SK-N-SH treated with all-trans-retinoic acid at 6 μM for 48 hours (cell line): ENCODE results near the gene SNRNP48.

Experiments used
- ATAC-seq: fragments of 200-7000 bp; cut with Tn5 transposase; 3 replicates; pipeline ENCODE4 v1.9.1; 2020; ENCODE audit warnings: mild to moderate bottlenecking, moderate library complexity
- ARNTL ChIP-seq: fragments of 450-650 bp; formaldehyde crosslinking; IDR thresholded peaks from 2 replicates; pipeline ENCODE4 v1.5.0; 2020; ENCODE audit warnings: low read depth, mild to moderate bottlenecking, moderate library complexity, borderline replicate concordance
- BACH2 ChIP-seq: fragments of 250-450 bp; sonication (Bioruptor Pico); IDR thresholded peaks from 2 replicates; pipeline ENCODE4 v1.9.0; 2021; ENCODE audit warnings: mild to moderate bottlenecking, borderline replicate concordance
- CREB5 ChIP-seq: fragments of 250-450 bp; sonication (Bioruptor Pico); IDR thresholded peaks from 2 replicates; pipeline ENCODE4 v1.5.1; 2020; ENCODE audit warnings: low read depth, mild to moderate bottlenecking, moderate library complexity
- ESRRG ChIP-seq: fragments of 250-450 bp; sonication (Bioruptor Pico); IDR thresholded peaks from 2 replicates; pipeline ENCODE4 v1.6.1; 2021; ENCODE audit warnings: mild to moderate bottlenecking
- GLIS3 ChIP-seq: fragments of 250-450 bp; sonication (Bioruptor Pico); IDR thresholded peaks from 2 replicates; pipeline ENCODE4 v1.5.0; 2020; ENCODE audit warnings: mild to moderate bottlenecking, moderate library complexity
- ISL1 ChIP-seq: fragments of 250-450 bp; sonication (Bioruptor Pico); IDR thresholded peaks from 2 replicates; pipeline ENCODE4 v2.1.2; 2022; ENCODE audit warnings: mild to moderate bottlenecking, moderate library complexity
- OSR1 ChIP-seq: fragments of 250-450 bp; sonication (Bioruptor Pico); IDR thresholded peaks from 2 replicates; pipeline ENCODE4 v1.8.0; 2022; ENCODE audit warnings: moderate library complexity, mild to moderate bottlenecking, inconsistent platforms
- PATZ1 ChIP-seq: fragments of 250-450 bp; sonication (Bioruptor Pico); IDR thresholded peaks from 2 replicates; pipeline ENCODE4 v1.8.0; 2020; ENCODE audit warnings: mild to moderate bottlenecking, moderate library complexity, borderline replicate concordance
- POU6F1 ChIP-seq: fragments of 250-450 bp; sonication (Bioruptor Pico); IDR thresholded peaks from 2 replicates; pipeline ENCODE4 v1.8.0; 2021; ENCODE audit warnings: low read depth, mild to moderate bottlenecking, moderate library complexity, borderline replicate concordance
- PPARA ChIP-seq: fragments of 250-450 bp; sonication (Bioruptor Pico); IDR thresholded peaks from 2 replicates; pipeline ENCODE4 v1.5.0; 2020; ENCODE audit warnings: mild to moderate bottlenecking, borderline replicate concordance
- RARB ChIP-seq: fragments of 250-450 bp; sonication (Bioruptor Pico); IDR thresholded peaks from 2 replicates; pipeline ENCODE4 v1.8.0; 2021; ENCODE audit warnings: mild to moderate bottlenecking, moderate library complexity
- SNAI2 ChIP-seq: fragments of 250-450 bp; sonication (Bioruptor Pico); IDR thresholded peaks from 2 replicates; pipeline ENCODE4 v1.5.0; 2020; ENCODE audit warnings: mild to moderate bottlenecking, moderate library complexity
- TCF4 ChIP-seq: fragments of 250-450 bp; sonication (Bioruptor Pico); IDR thresholded peaks from 2 replicates; pipeline ENCODE4 v1.8.0; 2021; ENCODE audit warnings: mild to moderate bottlenecking, moderate library complexity, borderline replicate concordance
- TOX ChIP-seq: fragments of 250-450 bp; sonication (Bioruptor Pico); IDR thresholded peaks from 2 replicates; pipeline ENCODE4 v1.8.0; 2021; ENCODE audit warnings: mild to moderate bottlenecking, moderate library complexity, borderline replicate concordance
- TSHZ2 ChIP-seq: fragments of 250-450 bp; sonication (Bioruptor Pico); IDR thresholded peaks from 2 replicates; pipeline ENCODE4 v1.5.0; 2020; ENCODE audit warnings: mild to moderate bottlenecking, moderate library complexity
- ZC3H10 ChIP-seq: fragments of 250-450 bp; sonication (Bioruptor Pico); IDR thresholded peaks from 2 replicates; pipeline ENCODE4 v1.5.1; 2021; ENCODE audit warnings: mild to moderate bottlenecking, moderate library complexity
- ZFP3 ChIP-seq: fragments of 250-450 bp; sonication (Bioruptor Pico); IDR thresholded peaks from 2 replicates; pipeline ENCODE4 v1.5.0; 2020; ENCODE audit warnings: mild to moderate bottlenecking, moderate library complexity
- ZFP30 ChIP-seq: fragments of 450-650 bp; formaldehyde crosslinking; IDR thresholded peaks from 2 replicates; pipeline ENCODE4 v1.5.0; 2022; ENCODE audit warnings: mild to moderate bottlenecking, moderate library complexity
- ZNF565 ChIP-seq: fragments of 450-650 bp; formaldehyde crosslinking; conservative IDR thresholded peaks from 2 replicates; pipeline ENCODE4 v1.5.0; 2020; ENCODE audit warnings: low read depth, mild to moderate bottlenecking, moderate library complexity
- ZNF70 ChIP-seq: fragments of 450-650 bp; formaldehyde crosslinking; IDR thresholded peaks from 2 replicates; pipeline ENCODE4 v1.5.0; 2020; ENCODE audit warnings: mild to moderate bottlenecking, moderate library complexity
- ZNF8 ChIP-seq: fragments of 450-650 bp; formaldehyde crosslinking; IDR thresholded peaks from 2 replicates; pipeline ENCODE4 v1.5.0; 2020; ENCODE audit warnings: mild to moderate bottlenecking, moderate library complexity

Gene SNRNP48

GRCh38 chr6:7604506-7604905 is 14.5 kb downstream of the SNRNP48 start:
- TF ChIP-seq TOX (CRISPR knock-in tag) (no peak), BACH2 (no peak), ZFP30 (no peak)
- TF ChIP-seq, all 23 proteins: peak for 0
- ATAC-seq = no peak

GRCh38 chr6:7615611-7616383 is 25.8 kb downstream of the SNRNP48 start:
- ATAC-seq = peak; percentile 81
- no peak for TF ChIP-seq PATZ1
- no peak for TF ChIP-seq ZNF565 (CRISPR knock-in tag)
- no peak for TF ChIP-seq ZNF70
- no peak for TF ChIP-seq ZC3H10 (CRISPR knock-in tag)
- TF ChIP-seq POU6F1 (CRISPR knock-in tag) = no peak
- TF ChIP-seq BACH2 = no peak
- no peak for TF ChIP-seq ARNTL (CRISPR knock-in tag)
- TF ChIP-seq TCF4 (CRISPR knock-in tag) = no peak
- no peak for TF ChIP-seq CREB5 (CRISPR knock-in tag)
- no peak for TF ChIP-seq ZFP3
- no peak for TF ChIP-seq ZFP30
- no peak for TF ChIP-seq ZNF8
- TF ChIP-seq ISL1 (CRISPR knock-in tag) = no peak
- TF ChIP-seq PPARA (CRISPR knock-in tag) = no peak
- no peak for TF ChIP-seq RARB (CRISPR knock-in tag)
- TF ChIP-seq OSR1 (CRISPR knock-in tag) = no peak
- no peak for TF ChIP-seq ESRRG (CRISPR knock-in tag)
- TF ChIP-seq TSHZ2 (CRISPR knock-in tag) = no peak

- no peak for TF ChIP-seq TOX (CRISPR knock-in tag)
- TF ChIP-seq CREB5 (CRISPR knock-in tag) = no peak
- TF ChIP-seq ZFP3 = no peak
- TF ChIP-seq ZC3H10 (CRISPR knock-in tag) = no peak
- TF ChIP-seq SNAI2 = no peak
- no peak for TF ChIP-seq OSR1 (CRISPR knock-in tag)
- no peak for TF ChIP-seq PPARA (CRISPR knock-in tag)
- no peak for TF ChIP-seq ZNF8
- no peak for TF ChIP-seq ZFP30
- TF ChIP-seq TCF4 (CRISPR knock-in tag) = no peak
- no peak for TF ChIP-seq POU6F1 (CRISPR knock-in tag)
- TF ChIP-seq GLIS3 (CRISPR knock-in tag) = no peak
- ATAC-seq = no peak
These were observed 28.1 kb downstream of the SNRNP48 start for GRCh38 chr6:7617801-7618764.
